Measurements from ENCODE around the gene GON4L.
"Not testable (repeated sequence)": the region's sequence is repeated elsewhere in the genome, so short reads cannot be mapped to it uniquely, and the experiment has no call there.

GON4L gene

DNA sequence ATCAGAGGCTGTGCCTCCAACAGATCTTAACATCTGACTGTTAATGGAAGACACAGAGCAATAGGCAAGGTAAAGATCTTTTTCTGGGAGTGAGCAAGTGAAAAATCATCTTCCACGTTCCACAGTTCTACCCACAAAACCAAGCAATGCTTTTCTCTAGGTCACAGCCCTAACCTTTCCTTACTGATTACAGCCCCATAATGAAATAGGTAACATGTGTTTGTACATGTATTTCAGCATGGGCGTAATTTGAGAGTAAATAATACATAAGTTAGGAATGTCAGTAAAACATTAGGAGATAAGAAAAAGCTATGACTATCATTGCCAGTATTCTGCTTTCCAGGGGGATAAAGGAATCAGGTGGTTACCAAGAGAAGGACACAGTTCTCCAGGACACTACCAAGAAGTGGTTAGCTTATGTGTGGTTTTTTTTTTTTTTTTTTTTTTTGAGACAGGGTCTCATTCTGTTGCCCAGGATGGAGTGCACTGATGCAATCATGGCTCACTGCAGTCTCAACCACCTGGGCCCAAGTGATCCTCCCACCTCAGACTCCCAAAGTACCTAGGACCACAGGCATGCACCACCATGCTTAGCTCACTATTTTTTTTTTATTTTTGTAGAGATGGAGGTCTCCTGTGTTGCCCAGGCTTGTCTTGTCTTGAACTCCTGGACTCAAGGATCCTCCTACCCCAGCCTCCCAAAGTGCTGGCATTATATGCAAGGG lies 96.1 kb downstream of the GON4L start:
- in situ Hi-C loops (cut with HindIII; ENCODE audit: low sequenced_read_pairs): loop anchor here (10.0 kb wide), 1 partner anchor 84 kb away; no protein-coding TSS in a partner anchor

DNA sequence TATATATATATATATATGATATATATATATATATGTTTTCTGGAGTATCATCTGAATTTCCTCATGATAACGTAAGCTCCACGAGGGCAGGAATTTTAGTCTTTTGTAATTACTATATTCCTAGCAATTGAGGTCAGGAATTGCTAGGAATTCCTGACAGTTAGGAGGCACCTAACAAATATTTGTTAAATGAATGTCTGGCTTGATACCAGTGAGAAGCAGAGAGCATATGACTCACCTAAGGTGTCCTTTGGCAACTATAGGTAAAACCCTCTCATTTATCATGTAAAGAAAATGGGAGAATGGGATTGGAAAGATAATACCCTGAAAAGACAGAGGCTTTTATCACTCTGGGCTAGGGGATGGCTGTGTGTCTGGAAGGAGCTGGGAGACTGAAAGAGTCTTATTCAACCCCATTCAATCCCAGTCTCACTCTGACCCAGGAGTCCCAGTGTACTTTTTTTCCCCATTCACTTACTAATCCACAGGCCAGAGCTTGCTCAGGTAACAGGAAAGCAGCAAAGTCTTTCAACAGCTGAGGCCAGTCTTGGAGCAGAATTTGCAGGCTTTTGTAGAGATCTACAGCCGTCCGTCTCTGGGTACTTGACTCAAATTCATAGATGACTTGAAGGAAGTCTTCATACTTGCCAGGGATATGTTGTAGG lies 96.9 kb downstream of the GON4L start:
- in situ Hi-C loops (cut with HindIII; ENCODE audit: low sequenced_read_pairs): loop anchor here (10.0 kb wide), 1 partner anchor 85 kb away; no protein-coding TSS in a partner anchor

DNA sequence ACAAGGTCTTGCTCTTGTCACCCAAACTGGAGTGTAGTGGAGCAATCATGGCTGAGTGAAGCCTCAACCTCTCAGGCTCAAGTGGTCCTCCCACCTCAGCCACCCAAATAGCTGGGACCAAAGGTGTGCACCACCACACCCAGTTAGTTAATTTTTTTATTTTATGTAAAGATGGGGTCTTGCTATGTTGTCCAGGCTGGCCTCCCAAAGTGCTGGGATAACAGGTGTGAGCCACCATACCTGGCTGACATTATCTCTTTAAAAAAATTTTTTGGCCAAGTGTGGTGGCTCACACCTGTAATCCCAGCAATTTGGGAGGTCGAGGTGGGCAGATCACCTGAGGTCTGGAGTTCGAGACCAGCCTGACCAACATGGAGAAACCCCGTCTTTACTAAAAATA lies 98.0 kb downstream of the GON4L start:
- in situ Hi-C loops (cut with HindIII; ENCODE audit: low sequenced_read_pairs): not testable (repeated sequence)

DNA sequence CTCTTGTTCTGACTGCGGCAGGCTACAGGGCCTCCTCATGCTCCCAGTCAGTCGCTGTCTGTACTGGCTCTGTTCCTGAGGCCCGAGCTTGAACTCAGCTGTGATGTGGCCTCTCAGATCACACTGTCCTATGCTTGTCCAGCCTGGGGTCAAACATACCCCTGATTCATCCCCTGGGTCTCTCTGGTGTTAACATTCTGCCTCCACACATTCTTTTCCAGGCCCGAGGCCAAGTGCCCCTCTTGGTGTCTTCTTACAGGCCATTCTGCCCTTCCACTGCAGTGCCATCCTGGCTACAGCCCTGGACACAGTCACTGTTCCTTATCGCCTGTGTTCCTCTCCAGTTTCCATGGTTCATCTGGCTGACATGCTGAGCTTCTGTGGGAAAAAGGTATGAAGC lies 108.9 kb downstream of the GON4L start:
- in situ Hi-C loops (cut with HindIII; ENCODE audit: low sequenced_read_pairs): not testable (repeated sequence)

DNA sequence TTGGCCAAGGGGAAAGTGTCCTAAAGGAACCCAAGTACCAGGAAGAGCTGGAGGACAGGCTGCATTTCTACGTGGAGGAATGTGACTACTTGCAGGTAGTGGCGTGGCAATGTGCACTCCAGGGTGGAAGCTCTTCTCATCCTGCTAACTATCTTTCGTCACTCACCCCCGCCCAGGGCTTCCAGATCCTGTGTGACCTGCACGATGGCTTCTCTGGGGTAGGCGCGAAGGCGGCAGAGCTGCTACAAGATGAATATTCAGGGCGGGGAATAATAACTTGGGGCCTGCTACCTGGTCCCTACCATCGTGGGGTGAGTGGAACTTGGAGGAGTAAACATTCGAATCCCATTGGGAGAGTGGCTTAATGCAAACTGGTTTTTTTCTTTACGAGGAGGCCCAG lies 109.4 kb downstream of the GON4L start:
- in situ Hi-C loops (cut with HindIII; ENCODE audit: low sequenced_read_pairs): not testable (repeated sequence)

DNA sequence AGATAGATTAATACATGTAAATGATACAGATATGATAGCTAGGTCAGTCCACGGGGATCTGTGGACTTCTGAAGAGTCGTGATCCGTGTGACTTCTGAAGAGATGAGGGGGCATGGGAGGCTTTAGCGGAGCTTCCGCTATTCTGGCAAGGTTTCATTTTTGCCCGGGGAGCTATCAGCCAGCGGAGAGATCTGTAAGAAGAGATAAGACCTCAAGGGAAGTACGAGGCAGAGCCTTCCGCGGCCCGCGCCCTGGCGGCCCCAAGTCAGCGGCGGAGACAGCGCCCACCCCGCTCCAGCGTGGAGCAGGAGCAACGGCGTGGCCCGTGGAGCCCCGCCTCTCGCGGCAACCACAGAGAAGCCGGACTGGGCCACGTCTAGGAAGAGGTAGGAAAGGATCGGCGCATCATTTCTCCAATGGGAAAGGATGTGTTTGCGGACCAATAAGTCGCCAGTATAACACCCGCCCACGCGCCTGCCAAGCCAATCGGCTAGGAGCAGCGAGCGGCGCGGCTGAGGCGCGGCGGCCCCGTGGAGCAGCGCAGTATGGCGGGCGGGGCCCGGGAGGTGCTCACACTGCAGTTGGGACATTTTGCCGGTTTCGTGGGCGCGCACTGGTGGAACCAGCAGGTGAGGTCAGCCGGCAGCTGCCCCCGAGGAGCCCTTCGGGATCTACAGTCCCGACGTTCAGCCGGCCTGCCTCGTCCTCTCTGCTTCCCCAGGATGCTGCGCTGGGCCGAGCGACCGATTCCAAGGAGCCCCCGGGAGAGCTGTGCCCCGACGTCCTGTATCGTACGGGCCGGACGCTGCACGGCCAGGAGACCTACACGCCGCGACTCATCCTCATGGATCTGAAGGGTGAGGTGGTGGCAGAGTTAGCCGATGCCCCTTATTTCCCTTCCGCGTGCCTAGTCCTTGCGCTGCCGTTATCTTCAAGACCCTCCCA lies 111.5 kb downstream of the GON4L start:
- in situ Hi-C loops (cut with HindIII; ENCODE audit: low sequenced_read_pairs): not testable (repeated sequence)

DNA sequence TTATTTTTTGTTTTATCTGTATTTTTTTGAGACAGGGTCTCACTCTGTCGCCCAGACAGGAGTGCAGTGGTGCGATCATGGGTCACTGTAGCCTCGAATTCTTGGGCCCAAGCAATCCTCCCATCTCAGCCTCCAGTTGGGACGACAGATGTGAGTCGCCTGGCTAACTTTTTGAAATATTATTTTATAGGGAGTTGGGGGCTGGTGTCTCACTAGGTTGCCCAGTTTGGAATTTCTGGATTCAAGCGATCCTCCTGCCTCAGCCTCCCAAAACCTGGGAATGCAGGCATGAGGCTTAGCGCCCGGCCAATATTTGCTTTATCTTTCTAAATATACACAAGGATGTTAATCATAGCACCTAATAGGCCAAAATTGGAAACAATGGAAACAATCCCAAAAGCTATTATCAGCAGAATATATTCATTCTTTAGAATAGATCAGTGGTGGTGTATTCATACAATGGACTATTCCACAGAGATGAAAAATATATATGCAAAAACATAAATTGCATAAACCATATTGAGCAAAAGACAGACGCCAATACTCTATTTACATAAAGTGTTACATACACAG lies 112.2 kb downstream of the GON4L start:
- in situ Hi-C loops (cut with HindIII; ENCODE audit: low sequenced_read_pairs): no loop called here

DNA sequence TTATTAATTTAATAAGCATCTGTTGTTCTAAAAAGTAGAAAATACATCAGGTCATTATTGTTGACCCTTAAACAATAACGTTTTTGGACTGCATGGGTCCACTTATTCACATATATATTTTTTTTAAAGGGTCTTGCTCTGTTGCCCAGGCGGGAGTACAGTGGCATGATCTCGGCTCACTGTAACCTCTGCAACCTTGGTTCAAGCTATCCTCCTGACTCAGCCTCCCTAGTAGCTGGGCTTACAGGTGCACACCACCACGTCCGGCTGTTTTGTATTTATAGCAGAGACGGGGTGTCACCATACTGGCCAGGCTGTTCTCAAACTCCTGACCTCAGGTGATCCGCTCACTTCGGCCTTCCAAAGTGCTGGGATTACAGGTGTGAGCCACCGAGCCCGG lies 115.1 kb downstream of the GON4L start:
- in situ Hi-C loops (cut with HindIII; ENCODE audit: low sequenced_read_pairs): no loop called here

DNA sequence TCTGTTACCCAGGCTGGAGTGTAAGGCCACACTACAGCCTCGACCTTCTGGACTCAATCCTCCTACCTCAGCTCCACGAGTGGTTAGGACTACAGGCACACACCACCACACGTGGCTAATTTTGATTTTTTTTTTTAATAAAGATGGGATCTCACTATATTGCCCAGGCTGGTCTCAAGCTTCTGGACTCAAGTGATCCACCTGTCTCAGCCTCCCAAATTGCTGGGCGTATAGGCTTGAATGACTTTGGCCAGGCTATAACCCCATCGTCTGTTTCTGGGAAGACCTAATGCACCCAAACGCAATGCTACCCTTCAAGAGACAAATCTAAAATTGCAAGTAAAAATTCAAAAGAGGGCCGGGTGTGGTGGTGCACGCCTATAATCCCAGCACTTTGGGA lies 116.0 kb downstream of the GON4L start:
- in situ Hi-C loops (cut with HindIII; ENCODE audit: low sequenced_read_pairs): no loop called here

DNA sequence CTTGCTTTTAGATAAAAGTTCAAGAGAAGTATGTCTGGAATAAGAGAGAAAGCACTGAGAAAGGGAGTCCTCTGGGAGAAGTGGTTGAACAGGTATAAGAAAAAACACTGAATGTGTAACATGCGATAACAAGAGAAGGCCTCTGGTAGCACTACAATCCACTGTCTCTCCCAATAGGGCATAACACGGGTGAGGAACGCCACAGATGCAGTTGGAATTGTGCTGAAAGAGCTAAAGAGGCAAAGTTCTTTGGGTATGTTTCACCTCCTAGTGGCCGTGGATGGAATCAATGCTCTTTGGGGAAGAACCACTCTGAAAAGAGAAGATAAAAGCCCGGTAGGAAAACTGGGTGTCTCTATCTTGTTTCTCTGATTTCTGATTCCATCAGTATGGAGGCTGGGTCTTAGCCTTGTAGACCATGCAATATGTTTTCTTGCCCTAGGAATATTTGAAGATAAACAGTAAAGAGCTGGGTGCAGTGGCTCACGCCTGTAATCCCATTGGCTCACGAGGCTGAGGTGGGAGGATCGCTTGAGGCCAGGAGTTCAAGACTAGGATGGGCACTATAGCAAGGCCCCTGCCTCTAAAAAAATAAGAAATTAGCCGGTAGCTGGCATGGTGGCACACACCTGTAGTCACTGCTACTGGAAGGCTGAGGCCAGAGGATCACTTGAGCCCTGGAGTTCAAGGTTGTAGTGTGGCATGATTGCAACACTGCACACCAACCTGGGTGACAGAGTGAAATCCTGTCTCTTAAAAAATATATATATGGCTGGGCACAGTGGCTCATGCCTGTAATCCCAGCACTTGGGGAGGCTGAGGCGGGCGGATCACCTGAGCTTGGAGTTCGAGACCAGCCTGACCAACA lies 127.7 kb downstream of the GON4L start:
- in situ Hi-C loops (cut with HindIII; ENCODE audit: low sequenced_read_pairs): no loop called here

DNA sequence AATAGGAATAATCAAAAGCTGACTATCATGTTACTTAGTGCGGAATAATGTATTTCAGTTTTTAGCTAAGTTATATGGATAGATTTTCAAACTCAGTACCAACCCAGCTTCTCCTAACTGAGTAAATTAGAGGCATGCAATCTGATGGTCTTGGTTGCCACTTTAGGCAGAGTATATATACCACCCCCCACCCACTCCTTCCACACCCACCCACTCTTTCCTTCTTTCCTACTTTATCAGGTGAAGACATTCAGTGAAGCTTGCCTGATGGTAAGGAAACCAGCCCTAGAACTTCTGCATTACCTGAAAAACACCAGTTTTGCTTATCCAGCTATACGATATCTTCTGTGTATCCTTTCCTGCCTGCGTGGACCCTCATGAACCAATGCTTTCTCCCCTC lies 131.9 kb downstream of the GON4L start:
- in situ Hi-C loops (cut with HindIII; ENCODE audit: low sequenced_read_pairs): no loop called here

DNA sequence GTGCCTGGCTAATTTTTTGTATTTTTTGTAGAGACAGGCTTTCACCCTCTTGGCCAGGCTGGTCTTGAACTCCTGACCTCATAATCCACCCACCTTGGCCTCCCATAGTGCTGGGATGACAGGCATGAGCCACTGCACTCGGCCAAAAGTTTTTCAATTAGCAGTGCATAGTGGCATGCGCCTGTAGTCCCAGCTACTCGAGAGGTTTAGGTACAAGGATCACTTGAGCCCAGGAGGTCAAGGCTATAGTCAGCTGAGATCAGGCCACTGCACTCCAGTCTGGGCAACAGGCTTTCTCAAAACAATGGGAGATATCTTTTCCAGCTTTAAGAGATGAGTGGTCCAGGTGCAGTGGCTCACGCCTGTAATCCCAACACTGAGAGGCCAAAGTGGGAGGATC lies 137.3 kb downstream of the GON4L start:
- in situ Hi-C loops (cut with HindIII; ENCODE audit: low sequenced_read_pairs): no loop called here

DNA sequence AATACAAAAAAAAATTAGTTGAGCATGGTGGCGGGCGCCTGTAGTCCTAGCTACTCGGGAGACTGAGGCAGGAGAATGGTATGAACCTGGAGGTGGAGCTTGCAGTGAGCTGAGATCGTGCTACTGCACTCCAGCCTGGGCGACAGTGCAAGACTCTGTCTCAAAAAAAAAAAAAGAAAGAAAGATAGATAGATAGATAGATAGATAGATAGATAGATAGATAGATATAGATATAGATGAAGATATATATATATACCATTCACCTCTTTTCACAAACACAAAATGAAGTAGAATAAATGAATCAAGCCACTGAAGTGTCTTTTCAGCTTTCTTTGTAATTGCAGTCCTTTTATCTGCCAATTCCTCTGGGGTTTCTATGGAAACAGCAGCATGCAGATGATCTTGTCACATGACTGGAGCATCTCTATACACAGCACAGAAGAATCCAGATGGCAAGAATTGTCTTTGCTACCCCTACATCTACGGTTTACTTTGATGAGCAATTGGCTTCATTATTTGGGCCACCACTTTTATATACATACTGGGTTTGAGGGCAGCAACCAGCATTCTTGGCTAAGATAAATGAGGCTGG lies 138.4 kb downstream of the GON4L start:
- in situ Hi-C loops (cut with HindIII; ENCODE audit: low sequenced_read_pairs): not testable (repeated sequence)

DNA sequence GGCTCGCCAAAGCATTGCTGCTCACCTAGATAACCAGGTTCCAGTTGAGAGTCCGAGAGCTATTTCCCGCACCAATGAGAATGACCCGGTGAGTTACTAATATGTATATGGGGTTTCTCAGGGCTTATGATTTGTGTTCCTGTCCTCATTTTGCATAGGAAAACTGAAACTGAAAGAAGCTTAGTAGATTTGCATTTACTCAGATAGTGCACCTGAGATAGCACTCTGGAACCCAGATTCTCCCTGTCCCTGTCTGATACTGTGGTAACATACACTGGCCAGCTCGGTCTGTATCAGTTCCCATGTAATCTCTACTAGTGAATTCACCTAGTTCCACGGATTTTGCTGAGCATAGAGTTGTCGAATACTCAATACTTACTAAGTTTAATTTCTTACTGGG lies 140.0 kb downstream of the GON4L start:
- in situ Hi-C loops (cut with HindIII; ENCODE audit: low sequenced_read_pairs): no loop called here

DNA sequence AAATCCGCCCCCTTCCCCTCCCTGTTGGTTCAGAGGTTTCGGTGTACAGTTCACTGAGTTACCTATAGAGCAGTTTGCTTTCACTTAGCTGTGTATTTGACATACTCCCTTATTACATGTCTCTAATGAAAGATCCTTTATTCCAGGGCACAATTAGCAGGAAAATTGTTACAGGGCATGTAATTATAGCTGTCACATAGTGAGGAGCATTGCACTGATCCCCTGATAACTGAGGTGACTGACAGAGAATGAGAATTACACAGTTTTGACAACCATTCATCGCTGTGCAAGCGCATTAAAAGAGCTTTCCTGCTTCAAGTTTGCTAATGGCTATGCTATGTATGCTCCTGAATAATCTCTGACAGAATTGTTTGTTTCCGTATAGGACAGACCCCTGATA lies 141.2 kb downstream of the GON4L start:
- in situ Hi-C loops (cut with HindIII; ENCODE audit: low sequenced_read_pairs): no loop called here

DNA sequence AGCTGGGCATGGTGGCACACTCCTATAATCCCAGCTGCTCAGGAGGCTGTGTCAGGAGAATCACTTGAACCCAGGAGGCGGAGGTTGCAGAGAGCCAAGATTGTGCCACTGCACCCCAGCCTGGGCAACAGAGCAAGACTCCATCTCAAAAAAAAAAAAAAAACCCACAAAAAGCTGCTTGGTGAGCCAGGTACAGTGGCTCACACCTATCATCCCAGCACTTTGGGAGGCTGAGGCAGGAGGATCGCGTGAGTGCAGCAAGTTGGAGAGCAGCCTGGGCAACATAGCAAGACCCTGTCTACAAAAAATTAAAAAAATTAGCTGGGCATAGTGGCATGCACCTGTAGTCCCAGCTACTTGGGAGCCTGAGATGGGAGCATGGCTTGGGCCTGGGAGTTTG lies 142.0 kb downstream of the GON4L start:
- in situ Hi-C loops (cut with HindIII; ENCODE audit: low sequenced_read_pairs): not testable (repeated sequence)

DNA sequence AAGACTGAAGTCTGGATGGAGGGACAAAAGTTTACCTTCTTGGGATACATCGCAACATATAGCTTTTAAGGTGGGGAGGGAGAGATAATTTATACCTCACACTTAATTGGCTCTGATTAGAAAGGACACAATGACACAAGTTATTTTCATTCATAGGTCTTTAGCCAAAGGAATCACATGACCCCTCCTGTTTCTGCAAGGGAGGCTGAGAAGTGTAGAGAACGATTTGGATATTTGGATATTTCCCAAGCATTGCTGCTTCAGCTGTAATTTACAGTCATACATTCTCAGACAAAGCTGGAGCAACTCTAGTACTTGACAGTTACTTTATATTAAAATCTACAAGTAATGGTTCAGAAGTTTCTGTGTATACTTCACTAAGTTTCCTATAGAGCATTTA lies 143.9 kb downstream of the GON4L start:
- in situ Hi-C loops (cut with HindIII; ENCODE audit: low sequenced_read_pairs): no loop called here

DNA sequence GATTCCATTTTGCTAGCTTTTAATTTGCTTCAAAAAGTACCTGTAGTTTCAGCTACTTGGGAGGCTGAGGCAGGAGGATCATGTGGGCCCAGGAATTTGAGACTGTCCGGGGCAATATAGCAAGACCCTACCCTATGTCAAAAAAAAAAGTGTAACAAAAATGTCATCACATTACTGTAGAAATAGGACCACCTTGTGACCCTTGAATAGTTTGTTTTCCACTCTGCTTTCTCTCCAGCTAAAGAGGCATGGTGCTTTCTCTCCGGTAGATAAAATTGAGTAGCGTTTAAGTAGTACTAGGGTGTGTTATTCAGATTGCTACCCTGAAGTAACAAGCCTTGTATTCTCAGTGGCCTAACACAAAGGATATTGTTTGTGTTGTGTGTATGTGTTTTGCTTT lies 144.4 kb downstream of the GON4L start:
- in situ Hi-C loops (cut with HindIII; ENCODE audit: low sequenced_read_pairs): not testable (repeated sequence)

DNA sequence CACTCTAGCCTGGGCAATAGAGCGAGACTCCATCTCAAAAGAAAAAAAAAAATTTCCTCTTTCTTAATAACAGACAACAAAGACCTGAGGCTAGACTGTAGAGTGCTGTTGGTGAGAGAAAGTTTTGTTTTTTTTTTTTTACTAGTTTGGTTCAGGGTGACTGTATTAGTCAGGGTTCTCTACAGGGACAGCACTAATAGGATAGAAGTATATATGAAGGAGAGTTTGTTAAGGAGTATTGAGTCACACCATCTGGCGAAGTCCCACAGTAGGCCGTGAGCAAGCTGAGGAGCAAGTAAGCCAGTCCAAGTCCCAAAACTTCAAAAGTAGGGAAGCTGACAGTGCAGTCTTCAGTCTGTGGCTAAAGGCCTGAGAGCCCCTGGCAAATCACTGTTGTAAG lies 145.6 kb downstream of the GON4L start:
- in situ Hi-C loops (cut with HindIII; ENCODE audit: low sequenced_read_pairs): not testable (repeated sequence)

DNA sequence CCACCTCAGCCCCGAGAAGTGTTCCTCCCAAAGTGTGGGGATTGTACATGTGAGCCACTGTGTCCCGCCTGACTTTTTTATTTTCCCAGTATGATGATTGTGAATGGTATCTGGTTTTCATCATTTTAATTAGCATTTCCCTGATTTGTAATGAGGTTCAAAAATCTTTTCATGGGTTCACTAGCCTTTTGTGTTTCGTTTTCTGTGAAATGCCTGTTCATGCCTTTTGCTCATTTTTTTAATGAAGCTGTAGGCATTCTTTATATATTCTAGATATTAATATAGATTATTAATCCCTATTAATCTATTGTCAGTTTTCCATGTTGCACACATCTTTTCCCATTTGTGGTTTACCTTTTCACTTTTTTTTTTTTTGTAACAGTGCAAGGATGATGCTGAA lies 147.6 kb downstream of the GON4L start:
- in situ Hi-C loops (cut with HindIII; ENCODE audit: low sequenced_read_pairs): no loop called here
